ENCODE data around the gene SUV39H2.
"Not testable (repeated sequence)": the region's sequence is repeated elsewhere in the genome, so short reads cannot be mapped to it uniquely, and the experiment has no call there.

The SUV39H2 gene

GRCh38 chr10:14938971-14939370, 60.3 kb downstream of the SUV39H2 start:
- not testable (repeated sequence) for DNase-seq (ENCODE audit: low read depth)

GRCh38 chr10:14942147-14942949, 63.7 kb downstream of the SUV39H2 start:
- DNase-seq (ENCODE audit: low read depth), result not testable (repeated sequence)

GRCh38 chr10:14942950-14943338, 64.3 kb downstream of the SUV39H2 start:
- DNase-seq (ENCODE audit: low read depth), result not testable (repeated sequence)

GRCh38 chr10:14945108-14945507, 66.4 kb downstream of the SUV39H2 start:
- DNase-seq (ENCODE audit: low read depth), result no peak

GRCh38 chr10:14947268-14947667, 68.6 kb downstream of the SUV39H2 start:
- DNase-seq (ENCODE audit: low read depth), result no peak

GRCh38 chr10:14949291-14949690, 70.6 kb downstream of the SUV39H2 start:
- no peak for DNase-seq (ENCODE audit: low read depth)

GRCh38 chr10:14952851-14953423, 74.3 kb downstream of the SUV39H2 start:
- no peak for DNase-seq (ENCODE audit: low read depth)

GRCh38 chr10:14953424-14954000, 74.8 kb downstream of the SUV39H2 start:
- no peak for DNase-seq (ENCODE audit: low read depth)
